Stimulated activated CD8-positive, alpha-beta memory T cell treated with anti-CD3 and anti-CD28 coated beads, Interleukin-15, amount 100 ng/mL, for 48 hours (primary cell): ENCODE measurements around the gene TTC7B.

Experiments
- DNase-seq, 2 donors: peaks; one replicate each; pipeline ENCODE4 v3.0.0-alpha.2; 2020; ENCODE audit warnings: low read depth in 2 of 2

The TTC7B gene

DNA sequence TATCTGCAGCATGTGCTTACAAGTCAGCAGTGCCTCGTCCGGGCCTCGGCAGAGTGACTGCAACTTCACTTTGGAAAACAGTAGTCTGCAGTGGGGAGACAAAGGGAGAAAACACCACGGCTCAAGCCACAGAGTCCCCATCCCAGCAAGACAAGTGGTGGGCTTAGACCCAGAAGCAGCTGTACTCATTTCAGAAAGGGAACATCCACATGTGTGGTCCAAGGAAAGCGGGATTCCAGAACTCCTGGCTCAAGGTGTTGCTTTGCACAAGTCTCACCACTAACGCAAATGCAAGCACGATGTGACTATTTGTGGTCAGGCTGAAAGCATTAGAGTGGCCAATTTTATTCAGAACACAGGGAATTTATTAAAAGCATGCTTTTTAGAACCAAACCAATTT is 198.3 kb downstream of the TTC7B start:
- DNase-seq = no peak

DNA sequence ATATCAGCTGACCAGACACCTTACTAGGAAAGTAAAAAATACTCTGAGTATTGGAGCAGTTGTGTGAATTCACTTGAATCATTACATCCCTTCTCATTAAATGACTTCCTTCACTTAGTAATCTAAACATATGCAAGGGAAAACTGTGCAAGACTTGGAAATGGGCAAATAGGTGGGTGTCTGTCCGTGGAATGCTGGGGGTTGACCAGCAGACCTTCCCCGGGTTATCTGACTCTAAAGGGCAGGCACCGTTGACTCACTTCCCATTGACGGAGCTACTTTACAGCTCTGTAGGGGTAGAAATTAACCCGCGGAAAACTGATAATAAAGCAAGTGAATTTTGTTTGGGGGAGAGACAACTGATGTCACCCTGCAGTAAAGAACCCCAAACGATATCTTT is 199.3 kb downstream of the TTC7B start:
- DNase-seq = no peak

DNA sequence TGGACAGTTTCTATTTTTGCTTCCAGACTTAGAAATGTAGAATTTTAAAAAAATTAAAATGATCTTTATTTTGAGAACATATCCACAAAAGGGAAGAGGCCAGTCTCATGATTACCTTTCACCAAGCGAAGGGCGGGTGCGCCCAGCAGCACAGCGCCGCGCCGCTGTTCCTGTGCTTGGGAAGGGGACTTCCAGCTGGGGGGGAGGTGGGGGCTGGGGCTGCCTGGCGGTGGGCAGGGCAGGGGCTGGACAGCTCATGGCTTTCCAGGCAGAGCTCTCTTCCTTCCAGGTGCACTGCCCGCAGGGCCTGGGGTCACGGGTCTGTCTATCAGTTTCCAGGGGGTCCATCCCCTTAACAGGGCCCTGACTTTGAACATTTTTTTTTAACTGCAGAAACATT is 199.9 kb downstream of the TTC7B start:
- DNase-seq = no peak

DNA sequence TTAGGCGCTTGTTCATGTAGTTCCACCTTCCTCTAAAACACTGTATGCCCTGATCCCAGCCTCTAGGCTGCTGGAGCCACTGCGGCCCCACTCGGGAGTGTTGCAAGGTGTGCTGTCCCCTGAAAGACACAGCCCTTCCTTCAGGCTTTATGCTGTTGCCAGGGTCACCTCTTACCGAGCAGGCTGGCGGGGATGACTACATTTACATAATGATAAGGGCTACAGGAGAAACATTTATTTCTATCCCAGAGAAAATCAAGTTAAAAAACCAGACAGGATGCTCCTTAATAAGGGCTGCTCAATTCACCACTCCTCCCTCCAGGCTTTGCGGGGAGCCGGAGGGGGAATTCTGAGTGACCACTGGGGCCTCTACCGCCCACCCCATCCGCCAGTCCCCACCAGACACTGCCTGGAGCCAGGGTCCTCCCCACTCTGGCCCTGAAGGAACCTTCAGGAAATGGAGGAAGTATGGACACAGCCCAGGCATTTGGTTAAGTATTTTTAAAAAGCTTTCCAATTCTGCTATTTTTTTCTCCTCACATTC is 200.6 kb downstream of the TTC7B start:
- no peak for DNase-seq

DNA sequence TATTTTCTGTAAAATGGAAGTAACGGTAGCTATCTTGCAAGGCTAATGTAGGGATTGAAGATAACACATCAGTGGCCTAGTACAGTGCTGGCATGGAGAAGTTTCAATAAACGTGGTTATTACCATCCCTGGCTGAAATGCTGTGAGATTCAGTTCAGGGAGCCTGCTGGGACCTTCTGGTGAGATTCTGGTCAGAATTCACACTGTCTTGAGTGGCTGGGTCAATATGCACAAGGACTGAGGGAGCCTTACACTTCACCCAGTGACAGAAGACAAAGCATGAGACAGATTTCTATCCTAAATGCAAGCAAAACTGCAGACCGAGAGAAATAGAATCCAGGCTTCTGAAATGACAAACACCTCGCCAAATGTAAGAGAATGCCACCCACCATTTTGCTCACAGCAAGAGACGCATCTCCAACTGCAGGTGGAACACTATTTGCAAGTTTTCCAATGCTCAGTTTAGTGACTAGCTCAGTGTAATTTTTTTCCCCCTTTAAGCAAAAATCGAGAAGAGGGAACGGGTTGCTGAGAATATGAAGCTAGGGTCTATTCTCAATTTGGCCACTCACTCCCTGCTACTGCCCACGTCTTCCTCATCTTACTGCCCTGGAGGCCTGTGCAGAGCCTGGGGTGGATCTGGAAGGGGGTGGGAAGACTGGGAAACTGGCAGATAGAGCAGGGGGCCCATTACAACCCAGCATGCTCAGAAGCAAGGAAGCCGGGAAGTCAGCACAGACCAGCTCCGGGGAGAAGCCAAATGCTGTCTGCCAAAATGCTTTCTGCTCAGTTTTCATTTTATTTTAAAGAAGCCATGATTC is 201.3 kb downstream of the TTC7B start:
- DNase-seq = no peak

DNA sequence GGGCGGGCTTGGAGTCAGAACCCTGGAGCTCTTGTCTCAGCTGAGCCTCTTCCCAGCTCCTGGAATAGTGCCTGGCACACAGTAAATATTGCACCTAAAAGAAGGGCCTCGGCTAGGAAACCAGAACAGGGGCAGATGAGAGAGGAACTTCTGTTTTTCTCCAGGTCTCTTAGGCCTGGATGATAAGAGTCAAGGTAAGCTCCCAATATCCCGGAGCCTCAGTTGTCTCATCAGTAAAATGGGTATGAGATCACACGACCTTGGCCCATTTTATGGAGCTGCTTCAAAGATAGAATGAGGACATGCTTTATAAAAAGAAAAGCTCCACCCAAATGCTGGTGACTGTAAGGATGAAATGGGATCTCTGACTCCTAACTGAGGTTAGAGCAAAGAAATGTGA is 202.2 kb downstream of the TTC7B start:
- DNase-seq = no peak

DNA sequence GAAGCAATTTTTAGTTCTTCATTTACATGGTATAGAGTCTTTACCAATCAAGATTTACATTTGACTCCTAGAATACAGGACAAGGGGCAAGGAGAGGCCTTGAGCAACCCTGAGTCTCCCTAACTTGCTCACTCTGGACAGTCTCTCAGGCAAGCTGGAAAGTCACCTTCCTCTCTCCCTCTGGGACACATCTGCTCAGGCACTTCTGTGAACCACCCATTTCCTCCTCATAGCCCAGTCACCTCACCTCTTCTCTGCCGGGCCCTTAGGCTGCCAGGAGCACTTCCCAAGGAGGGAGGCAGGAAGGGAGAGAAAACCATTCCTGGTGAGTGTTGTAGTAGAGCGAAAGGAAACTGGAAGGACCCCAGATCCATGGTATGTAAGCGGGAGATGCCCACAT is 202.8 kb downstream of the TTC7B start:
- no peak for DNase-seq

DNA sequence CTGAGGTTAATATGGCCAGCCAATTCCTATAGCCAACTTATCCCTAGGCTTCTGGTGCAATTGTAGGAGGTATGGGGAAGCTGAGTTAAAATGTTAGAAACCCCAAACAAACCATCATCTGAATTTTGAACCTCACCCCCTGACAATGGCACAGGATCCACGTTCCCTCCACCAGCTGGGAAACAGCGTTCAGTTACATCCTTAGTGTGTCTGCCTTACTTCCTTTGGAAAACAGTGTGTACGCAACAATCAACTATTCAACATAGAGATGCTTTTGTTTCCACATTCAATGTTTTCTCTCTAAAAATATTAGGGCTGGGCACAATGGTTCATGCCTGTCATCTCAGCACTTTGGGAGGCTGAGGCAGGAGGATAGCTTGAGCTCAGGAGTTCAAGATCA is 203.4 kb downstream of the TTC7B start:
- DNase-seq = no peak

DNA sequence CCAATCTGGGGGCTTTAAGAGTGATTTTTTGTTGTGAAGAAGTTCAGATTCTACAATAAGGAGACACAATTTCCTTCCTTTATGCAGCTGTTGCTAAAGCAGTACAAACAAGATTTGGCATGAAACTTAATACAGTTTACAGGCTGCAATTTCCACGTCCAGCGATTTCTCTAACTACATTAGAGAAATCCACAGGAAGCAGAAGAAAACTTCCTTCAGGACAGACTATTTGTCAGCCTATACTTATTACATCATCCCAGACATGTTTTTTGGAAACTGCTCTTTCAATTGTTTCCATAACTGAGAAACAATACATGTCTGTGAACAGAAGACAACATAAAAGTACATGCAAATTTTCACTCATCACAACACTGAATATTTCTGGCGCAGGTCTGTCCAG is 204.3 kb downstream of the TTC7B start:
- DNase-seq = no peak

DNA sequence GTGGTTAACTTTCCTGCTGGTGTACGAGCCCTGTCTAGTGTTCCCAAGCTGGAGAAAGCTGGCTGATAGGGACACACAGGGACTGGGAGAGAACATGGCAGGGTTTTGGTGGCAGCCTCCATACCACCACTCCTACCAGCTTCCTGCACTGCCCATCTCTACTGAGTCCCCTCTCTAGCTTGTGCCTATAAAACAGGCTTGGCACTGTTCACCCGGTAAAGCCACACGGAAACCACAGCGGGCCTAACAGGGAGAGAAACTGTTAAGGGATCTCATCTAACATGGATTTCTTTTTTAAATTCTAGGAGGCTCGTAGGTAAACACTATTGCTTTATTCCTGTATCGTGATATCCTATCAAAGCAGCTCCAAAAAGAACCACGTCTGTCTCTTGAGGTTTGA is 204.7 kb downstream of the TTC7B start:
- DNase-seq = no peak

DNA sequence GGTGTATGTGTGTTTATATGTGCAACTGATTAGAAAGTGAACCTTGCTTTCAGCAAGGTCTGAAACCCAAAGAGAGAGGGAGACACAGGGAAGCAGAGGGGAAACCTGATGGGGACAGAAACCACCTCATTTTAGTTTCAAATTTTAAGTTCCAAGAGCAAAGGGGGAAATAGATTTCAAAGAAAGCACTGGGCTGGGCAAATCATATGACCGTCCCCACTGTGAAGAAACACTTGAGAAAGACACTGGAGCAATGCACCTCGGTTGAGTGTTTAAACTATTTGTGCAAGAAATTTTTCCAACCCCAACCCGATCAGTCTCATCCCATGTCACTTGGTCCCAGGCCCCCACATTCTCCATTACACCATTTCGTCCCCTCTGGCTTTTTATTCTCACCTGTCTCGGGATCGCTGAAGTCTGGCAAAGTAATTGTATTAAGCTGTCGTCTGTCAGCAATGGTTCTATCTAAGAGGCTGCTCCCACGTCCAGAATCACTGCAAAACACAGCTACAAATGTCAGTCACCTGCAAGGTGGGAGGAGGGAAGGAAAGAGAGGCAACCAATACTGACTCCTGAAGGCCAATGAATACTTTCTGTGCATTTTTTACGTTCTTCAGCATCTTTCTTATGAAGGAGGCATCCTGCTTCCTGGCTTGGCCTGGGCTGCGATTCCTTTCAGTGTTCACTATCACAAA is 205.7 kb downstream of the TTC7B start:
- no peak for DNase-seq

DNA sequence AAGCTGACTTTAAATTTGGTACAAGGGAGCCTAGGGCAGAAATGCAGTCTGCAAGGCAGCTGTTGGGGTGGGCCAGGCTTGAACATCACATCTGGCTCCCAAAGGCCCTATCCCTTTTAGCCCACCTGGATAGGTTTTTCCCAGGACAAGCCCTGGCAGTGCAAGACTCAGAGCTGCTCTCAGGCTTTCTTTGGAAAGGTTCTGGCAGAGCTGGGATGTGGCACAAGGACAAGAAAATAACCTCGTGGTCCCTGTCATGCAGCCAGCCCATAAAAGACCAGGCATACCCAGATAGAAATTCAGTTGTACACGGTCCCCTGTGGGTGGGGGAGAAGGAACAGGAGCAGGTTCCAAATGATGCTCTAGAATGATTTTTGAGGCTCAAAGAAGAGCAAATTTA is 206.9 kb downstream of the TTC7B start:
- DNase-seq = no peak

DNA sequence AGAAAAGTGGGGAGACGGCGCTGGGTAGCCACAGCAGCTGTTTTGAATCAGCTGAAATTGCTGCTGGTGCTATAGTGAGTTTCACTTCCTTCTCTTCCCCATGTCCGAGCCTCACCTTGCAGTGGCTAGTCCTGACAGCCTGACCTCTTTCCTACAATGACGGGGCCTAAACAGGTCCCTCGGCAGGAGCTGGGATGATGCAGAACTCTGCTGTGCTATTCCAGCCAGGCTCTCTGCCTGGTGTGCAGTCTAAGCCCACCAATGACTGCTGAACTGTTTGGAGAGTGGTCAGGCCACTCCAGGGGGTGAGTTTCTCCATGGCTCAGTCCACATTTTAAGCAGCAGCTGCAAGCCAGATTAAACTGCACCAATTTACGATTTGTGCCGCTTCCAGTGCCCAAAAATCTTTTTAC is 207.3 kb downstream of the TTC7B start:
- DNase-seq = no peak

DNA sequence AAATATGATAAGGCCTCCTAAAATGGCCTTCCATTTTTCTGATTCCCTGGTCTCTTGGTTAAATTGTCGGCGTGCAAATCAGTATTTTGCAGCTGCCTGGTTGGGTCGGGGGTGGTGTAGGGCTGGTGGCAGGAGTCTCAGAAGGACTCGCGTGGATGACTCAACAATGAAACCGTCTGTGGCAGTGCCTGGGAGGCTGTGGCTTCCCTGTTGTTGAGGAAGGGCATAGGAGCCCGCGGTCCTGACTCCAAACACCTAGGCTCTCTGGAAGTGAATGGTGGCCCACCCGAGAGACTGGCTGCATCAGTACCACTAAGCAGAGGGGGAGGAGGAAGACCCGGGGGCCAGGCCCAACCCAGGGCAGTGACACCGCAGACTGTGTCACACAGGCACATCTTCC is 207.9 kb downstream of the TTC7B start:
- DNase-seq = peak in 1 of 2 donors; percentile 2

DNA sequence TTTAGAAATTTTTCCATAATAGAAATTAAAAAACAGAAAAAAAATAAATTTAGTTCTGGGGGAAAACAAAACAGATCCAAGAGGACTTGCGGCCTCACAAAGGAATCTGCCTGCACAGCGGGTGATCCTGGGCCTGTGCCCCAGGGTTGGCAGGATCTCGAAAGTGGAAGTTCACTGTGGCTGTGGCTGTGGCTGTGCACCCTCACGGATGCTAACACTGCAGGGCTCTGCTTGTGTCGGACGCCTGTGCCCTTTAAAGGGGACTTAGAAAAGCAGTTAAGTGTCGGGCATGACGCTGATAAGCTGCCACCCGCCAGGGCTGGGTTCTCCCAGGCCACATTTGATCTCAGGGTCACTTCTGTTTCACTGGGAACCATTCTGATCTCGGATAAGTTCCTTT is 209.1 kb downstream of the TTC7B start:
- no peak for DNase-seq

DNA sequence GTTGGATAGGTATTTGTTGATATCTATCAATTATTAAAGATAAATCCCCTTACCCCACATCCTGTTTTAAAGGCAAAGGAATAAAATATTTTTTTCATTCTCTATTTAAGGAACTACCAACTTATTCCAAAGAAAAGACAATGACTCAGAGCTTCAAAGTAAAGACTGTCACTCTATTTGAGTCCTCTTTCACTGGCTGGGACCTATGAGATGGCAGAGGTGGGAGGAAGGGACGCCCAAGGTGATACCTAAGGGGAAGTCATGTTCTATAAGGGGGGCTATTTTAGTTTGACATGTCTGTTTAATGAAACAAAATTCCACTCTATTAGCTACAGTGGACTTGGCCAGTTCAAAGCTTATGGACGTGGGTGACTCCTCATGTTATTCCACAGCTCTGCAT is 209.8 kb downstream of the TTC7B start:
- DNase-seq = no peak

DNA sequence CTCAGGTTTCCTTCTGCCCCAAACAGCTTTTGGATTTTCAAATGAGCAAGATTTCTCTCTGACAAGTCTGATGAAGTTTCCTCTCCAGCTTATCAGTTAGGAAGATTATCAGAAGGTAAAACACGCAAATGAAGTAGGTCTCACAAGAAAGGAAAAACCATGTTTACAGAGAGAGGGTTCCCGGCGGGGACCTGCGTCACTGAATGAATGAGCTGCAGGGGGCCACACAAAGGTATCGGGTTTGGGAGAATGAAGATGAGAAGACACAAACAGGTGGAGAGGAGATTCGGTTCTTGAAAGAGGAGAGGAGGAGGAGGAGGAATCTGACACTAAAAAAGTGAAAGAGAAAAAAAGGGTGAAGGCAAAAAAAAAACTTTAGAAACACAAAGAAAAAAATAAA is 210.8 kb downstream of the TTC7B start:
- DNase-seq = no peak

DNA sequence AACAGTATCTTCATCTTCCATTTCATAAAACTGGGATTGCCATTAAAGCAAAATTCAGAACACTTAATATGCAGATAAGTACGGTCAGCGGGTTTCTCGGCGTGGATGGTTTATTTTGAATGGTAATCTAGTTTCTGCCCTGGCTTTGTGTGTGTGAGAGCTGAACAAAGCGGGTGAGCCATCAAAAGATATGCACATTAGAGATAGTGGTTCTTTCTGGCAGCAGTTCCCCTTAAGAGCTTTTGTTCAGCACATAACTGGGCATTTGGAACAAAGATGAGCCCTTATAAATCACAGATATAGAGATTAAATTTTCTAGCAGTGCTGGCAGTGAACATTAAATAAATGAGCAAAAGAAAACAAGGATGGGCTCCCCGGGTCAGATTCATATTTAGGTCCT is 211.9 kb downstream of the TTC7B start:
- no peak for DNase-seq

DNA sequence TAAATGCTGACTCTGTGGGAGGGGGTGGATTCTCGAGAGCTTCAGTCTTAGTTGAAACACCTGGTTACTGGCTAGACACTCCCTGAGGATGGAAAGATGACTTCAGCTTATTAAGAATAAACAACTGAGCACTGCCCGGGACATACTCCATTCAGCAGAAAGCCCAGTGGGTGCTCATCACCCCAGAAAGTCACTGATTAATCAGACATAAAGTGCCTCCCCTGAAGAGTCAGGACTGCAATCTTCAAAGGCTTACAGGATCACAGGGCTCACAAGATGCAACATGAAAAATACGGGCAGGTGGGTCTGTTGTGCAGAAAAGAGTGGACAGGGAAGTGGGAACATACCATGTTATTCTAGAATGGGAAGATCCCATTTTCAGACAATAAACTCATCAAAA is 212.4 kb downstream of the TTC7B start:
- no peak for DNase-seq

DNA sequence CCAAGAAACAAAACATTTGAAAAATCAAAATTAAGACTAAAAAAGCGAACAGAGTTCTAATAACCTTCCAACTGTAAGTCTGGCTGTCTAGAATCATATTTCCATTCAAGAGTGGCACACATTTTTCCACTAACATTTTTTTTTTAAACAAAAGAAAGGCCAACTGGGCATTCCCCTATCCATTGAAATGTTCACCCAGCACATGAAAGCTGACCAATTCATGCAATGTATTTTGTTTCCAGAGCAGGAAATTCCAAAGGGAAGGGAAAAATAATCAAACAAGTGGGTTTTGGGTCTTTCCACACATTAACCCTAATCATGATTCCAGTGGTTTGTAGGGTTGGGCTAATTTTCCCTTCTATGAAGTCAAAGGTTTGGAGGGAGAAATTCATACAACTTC is 212.9 kb downstream of the TTC7B start:
- no peak for DNase-seq

DNA sequence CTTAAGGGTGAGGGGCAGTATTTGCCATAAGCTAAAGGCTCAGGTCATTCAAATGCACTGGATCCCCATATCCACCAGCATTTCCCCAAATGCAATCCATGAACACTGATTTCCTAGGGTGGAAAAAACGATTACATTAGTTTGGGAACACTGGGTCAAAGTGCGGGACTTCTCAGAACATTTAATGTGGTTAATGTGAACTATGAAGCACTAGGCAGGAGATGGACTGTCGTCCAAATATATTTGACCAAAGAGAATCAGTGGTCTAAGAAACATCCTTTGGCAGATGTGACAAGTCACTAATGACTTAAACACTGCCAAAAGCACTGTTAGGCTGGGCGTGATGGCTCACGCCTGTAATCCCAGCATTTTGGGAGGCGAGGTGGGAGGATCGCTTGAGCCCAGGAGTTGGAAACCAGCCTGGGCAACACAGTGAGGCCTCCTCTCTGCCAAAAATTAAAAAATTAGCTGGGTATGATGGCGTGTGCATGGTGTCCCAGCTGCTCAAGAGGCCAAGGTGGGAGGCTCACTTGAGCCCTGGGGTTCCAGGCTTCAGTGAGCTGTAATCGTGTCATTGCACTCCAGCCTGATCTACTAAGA is 214.0 kb downstream of the TTC7B start:
- no peak for DNase-seq

DNA sequence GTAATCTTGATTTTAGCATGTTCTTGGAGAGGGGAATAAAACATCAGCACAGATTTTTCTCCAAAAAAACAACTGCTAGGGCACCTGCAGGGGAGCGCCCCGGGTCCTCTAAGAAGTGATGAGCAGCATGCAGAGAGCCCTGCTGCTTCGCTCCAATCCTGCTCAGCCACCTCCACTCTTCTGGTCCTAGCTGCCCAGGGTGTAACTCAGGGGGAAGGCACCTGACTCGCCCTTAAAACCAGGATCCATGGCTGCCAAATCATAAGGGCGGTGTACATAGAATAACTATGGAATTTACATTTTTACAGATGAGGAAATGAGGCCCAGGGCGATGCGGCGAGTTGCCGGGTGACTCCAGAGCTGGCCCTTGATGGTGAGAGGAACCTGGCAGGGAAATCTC is 214.7 kb downstream of the TTC7B start:
- no peak for DNase-seq

DNA sequence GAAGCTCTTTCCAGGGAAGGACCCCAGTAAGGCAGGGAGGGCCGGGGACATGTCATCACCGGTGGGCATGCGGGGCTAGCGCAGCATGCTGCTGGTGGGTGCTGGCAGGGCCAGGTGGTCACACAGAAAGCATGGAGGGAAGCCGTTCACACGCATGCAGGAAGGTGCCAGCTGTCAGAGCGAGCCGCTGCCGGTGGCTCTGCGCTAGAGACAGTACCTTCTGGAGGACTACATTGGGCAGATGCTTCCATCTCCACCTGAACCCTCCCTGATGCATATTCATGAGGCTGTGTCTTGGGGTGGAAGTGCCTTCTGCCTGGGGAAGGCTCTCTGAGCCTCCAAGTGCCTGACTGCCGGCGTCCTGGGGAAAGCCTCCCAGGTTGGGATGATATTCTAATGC is 215.6 kb downstream of the TTC7B start:
- no peak for DNase-seq
